Measurements from ENCODE around the gene SLC49A3.

GRCh38 chr4:700587-701264 is 11.8 kb upstream of the SLC49A3 start:
- TF ChIP-seq POLR2A (IDR thresholded peaks at IDR 0.05; ENCODE audit: low read depth, low read length) (no peak), POLR2AphosphoS5 (IDR thresholded peaks at IDR 0.05; ENCODE audit: low read depth, low read length) (no peak), TAF1 (IDR thresholded peaks at IDR 0.05; ENCODE audit: borderline replicate concordance, low read depth, low read length) (no peak)
